AML-193 (cell line): ENCODE measurements around the gene FASTKD3.

Experiments
- DNase-seq, 2 experiments: peaks; one replicate each; lab custom pipeline; 2025; lab: John Stamatoyannopoulos, UW

The FASTKD3 gene

GRCh38 chr5:7881091-7881490, 12.3 kb upstream of the FASTKD3 start:
- no peak for DNase-seq

GRCh38 chr5:7878381-7878873, 9.6 kb upstream of the FASTKD3 start:
- peak; percentile 76 to 77 for DNase-seq

GRCh38 chr5:7877851-7878250, 9.0 kb upstream of the FASTKD3 start:
- DNase-seq = no peak

DNA sequence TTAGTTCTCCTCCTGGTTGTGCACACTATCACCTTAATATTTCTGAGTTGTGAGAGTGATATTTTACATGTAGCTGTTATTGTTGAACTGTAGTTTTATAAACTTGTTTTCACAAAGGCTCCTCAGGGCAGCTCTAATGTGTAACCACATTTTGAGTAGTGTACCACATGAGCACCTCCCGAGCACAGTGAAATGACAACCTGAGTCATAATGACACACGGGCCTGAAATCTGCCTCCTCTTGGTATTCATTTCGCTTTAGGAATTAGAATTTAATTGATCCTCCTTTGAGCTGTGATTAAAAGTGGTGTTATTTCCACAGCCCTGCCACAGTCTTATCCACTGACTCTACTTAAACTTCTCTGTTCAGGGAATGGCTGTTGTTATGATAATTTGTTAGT, 8.0 kb upstream of the FASTKD3 start:
- DNase-seq = no peak

DNA sequence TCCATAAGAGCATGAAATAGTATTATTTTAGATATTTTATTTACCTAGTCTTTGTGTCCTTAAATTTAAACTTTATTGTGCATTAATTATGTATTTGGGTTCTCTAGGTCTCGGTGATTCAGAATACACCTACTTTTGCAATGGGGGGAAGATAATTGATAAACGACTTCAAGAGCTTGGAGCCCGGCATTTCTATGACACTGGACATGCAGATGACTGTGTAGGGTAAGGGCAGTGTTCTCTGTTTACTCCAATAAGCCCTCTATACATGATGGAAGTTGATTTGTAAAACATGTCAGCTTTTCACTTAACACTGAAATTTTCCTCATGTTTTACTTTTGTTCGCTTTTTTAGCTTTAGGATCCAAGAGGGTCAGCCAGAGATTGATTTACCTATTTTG, 6.3 kb upstream of the FASTKD3 start:
- DNase-seq = no peak

GRCh38 chr5:7874639-7875038, 5.8 kb upstream of the FASTKD3 start:
- DNase-seq = no peak

DNA sequence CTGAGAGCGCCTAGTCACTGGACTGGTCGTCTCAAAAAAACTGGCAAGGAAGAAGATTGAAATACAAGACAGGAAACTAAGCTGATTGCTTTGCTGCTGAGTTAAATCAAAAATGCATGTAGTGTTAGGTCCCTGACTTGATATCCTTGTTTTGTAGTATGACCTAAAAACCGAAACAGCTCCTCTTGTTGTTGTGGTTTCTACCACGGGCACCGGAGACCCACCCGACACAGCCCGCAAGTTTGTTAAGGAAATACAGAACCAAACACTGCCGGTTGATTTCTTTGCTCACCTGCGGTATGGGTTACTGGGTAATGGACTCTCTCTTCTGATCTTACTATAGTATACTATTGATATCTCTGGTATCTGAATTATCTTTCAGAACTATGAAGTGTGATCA, 4.4 kb upstream of the FASTKD3 start:
- DNase-seq = no peak

- DNase-seq = no peak
Measured at GRCh38 chr5:7872517-7873130, 3.8 kb upstream of the FASTKD3 start.

- DNase-seq = no peak
Measured at GRCh38 chr5:7871653-7872052, 2.8 kb upstream of the FASTKD3 start.

DNA sequence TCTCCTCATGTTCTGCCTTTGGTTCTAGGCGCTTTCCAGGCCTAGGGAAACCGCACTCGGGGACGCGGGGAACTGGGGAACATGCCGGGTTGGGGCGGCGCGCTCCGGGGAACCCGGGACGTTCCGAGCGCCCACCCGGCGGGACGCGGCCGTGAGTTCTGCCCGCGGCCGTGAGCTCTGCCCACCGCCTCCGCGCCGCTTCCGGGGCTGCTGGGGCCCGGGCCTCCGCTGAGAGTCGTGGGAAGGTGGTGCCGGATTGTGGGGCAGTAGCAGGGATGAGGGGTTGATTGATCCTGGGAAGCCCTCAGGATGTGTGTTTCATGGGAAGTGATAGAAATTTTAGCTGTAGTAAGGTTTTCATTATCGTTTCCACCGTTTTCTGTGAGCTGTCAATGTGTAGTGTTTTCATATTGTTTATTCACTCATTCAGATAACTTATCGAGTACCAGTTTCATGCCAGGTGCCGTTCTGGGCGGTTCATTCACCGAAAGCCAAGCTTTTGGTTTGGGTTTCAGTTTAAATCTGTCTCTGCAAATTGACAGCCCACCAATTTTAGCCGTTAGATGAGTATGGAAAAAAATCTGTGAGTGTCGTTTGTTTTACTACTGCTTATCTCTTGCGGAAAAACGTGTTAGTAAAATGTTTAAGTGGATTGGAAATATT, 774 bp upstream of the FASTKD3 start:
- no peak for DNase-seq

- no peak for DNase-seq
Measured at GRCh38 chr5:7868427-7868772, 431 bp downstream of the FASTKD3 start.

DNA sequence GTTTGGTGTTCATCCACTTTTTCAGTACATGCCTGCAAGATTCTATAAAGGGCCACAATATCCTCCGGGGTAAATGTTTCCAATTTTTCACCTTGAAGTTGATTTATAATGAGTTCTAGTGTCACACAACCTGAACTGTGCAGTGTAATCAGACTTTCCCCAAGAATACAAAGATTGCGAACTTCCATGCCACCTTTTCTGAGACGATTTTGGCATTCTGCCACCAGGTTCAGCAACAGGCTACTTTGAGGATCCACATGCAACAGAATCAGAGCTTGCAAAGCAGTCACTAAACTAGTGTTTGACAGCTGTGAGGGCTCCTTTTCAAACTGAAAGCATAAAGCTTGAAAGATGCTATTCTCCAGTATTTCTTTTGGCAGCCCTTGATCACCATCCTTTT, 1.6 kb downstream of the FASTKD3 start:
- DNase-seq = no peak

DNA sequence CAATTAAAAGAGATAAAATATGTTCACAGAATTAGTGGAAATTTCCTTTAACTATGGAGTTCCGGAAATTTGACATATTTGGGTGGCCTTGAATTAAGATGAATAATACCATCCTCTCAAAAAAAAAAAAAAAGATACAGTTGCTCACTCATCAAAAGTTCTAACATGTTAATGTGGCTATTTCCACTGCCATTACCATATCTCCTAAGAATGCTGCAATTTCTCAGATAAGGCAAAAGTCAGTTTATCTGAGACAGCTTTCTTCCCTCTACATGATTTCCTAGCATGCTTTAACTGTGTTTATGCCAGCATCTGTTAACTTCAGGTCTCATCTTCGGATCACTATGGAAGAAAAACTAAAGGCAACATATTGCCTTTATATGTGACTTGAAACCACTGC, 2.6 kb downstream of the FASTKD3 start:
- DNase-seq = no peak

DNA sequence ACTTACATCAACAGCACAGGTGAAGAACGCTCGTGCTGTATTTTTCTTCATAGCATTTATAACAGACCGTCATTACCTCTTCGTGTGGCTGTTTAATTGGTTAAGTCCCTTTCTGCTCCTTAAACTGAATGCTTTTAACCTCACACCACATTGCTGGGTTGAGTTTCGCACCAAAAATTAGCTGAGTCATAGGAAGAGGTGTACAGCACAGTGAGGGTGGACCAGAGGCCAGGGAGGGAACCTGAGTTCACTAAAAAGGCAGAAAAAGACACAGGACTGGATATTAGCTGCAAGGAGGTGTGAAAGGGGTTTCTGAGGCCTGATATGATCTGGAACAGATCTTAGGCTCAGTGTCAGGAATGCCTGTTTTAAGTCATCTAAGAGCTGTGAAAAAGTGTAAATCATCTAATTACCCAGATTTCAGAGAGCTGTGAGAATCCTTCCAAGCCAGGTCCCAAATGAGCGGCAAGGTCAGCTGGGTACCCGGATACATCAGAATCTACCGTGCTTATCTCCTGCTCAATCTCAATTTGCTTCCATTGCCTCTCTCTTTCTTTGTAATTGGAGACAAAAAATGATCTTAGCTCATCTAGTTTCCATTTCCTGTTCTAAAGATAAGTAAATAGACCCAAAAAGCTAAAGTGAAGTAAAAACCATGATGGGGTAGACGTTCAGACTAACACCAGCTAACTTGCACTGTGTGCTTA, 10.8 kb downstream of the FASTKD3 start:
- no peak for DNase-seq

DNA sequence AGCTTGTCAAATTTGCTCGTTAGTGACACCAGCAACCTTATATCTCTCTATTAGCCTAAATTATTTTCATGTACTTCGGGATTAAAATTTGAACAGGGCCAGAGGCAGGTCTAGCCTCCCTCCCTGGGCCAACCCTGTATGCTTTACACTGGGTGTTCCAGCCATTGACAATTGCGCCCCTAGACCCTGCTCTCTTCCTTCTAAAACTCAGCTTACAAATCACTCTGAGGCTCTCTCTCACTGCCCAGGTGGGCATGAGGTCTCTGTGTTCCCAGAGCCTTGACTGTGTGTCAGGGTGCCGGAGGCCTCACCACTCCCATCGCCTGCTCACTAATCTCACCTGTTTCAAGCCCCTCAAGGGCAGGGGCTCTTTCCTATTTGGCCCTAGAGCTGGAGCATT, 11.5 kb downstream of the FASTKD3 start:
- DNase-seq = no peak

GRCh38 chr5:7856855-7857254, 12.0 kb downstream of the FASTKD3 start:
- DNase-seq = peak; percentile 34 to 67

- no peak for DNase-seq
Measured at GRCh38 chr5:7855611-7856010, 13.2 kb downstream of the FASTKD3 start.

DNA sequence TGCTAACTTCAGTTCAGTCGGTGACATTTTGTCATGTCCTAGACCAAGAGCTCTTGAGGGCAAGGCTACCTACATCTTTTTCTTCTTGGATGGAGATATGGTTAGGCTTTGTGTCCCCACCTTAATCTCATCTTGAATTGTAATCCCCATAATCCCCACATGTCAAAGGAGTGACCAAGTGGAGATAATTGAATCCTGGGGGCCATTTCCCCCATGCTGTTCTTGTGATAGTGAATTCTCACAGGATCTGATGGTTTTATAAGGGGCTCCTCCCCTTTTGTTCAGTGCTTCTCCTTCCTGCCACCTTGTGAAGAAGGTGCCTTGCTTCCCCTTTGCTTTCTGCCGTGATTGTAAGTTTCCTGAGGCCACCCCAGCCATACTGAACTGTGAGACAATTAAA, 15.8 kb downstream of the FASTKD3 start:
- DNase-seq = no peak

- no peak for DNase-seq
Measured at GRCh38 chr5:7852542-7852941, 16.3 kb downstream of the FASTKD3 start.

DNA sequence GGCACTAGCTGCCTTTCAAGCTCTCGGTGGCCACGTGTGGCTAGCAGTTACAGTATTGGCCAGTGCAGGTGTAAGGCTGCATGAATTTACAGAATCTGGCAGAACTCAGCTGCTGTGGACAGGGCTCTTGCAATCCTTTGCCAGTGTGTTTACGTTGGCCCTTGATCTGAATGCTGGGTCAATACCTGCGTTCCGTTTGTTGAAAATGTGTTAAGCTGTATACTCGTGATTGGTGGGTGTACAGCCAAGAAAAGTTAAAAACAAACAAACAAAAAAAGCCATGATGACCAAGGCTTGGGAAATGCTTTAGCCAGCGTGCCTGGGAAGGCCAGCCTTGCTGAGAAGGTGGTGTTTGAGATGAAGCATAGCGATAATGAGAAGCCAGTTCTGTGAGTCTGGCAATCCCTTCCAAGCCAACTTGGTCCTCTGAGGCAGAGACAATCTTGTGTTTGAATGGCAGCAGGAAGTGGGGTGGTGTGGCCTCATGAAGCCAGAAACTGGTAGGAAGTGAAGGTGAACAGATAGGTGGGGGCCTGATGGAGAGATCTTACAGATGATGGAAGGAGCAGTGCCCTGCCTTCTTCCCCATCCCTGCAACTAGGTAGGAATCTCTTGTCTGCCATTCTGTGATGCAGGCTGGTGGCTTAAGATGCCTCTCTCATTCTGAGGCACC, 17.1 kb downstream of the FASTKD3 start:
- no peak for DNase-seq

- DNase-seq = no peak
Measured at GRCh38 chr5:7851240-7851592, 17.6 kb downstream of the FASTKD3 start.

DNA sequence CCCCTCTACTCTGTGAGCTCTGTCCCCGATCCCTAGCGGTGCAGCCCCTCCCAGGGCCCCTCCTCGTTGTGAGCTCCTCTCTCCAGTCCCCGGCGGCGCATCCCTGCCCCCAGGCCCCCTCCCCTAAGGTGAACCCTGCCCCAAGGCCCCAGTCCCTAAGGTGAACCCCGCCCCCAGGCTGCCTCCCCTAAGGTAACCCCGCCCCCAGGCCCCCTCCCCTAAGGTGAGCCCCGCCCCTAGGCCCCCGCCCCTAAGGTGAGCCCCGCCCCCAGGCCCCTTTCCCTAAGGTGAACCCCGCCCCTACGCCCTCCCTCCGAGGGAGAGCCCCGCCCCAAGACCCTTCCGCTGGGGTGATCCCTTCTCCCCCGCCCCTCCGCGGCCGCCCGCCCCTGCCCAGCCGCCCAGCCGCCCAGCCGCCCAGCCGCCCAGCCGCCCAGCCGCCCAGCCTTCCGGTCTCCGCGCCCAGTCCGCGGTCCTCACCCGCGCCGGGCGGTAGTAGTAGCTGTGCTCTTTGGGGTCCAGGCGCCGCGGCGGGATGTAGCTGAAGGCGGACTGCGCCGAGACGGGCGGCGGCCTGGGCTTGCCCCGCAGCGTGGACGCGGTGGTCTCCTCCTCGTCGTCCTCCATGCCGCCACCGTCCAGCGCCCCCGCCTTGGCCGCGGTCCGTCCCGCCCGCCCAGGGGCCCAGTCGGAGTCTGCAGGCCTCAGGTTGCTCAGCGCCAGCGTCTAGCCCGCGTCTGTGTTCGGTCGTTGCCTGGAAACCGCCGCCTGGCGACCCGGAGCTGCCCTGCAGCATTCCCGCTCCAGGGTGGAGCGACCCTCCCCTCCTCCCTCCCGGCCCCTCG, 18.2 kb downstream of the FASTKD3 start, which contains the start of gene CFAP90:
TSS of gene CFAP90 (minus strand) at position 739 of the 845 bp plus-strand sequence. CDS start at position 627, 112 bp downstream.
- DNase-seq = no peak
